GM19351 (cell line): Measurements from ENCODE around the gene PRLR.

Experiments used
- ATAC-seq: cut with Tn5 transposase; IDR thresholded peaks from one replicate; pipeline ENCODE4 v1.9.1; 2021; ENCODE audit warnings: mild to moderate bottlenecking, moderate library complexity; ENCODE audit not compliant: unreplicated experiment

PRLR gene

DNA sequence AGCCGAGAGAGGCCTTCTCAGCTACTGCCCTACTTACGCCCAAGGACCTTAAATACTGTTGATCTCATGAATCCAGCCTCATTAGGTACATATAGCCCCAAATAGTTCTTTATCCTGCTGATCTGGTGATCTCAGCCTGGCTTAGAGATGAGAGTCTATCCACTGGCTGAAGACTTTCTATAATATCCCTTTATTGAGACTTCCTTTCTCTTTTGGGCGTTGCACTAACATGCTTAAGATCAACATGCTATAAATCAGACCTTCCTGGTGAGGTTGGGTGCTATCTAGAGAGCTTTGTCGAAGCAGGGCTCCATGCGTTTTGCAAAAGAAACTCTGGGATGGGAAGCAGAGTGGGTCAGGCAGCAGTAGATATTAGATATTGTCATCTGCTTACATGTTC is 138.6 kb downstream of the PRLR start:
- no peak for ATAC-seq

DNA sequence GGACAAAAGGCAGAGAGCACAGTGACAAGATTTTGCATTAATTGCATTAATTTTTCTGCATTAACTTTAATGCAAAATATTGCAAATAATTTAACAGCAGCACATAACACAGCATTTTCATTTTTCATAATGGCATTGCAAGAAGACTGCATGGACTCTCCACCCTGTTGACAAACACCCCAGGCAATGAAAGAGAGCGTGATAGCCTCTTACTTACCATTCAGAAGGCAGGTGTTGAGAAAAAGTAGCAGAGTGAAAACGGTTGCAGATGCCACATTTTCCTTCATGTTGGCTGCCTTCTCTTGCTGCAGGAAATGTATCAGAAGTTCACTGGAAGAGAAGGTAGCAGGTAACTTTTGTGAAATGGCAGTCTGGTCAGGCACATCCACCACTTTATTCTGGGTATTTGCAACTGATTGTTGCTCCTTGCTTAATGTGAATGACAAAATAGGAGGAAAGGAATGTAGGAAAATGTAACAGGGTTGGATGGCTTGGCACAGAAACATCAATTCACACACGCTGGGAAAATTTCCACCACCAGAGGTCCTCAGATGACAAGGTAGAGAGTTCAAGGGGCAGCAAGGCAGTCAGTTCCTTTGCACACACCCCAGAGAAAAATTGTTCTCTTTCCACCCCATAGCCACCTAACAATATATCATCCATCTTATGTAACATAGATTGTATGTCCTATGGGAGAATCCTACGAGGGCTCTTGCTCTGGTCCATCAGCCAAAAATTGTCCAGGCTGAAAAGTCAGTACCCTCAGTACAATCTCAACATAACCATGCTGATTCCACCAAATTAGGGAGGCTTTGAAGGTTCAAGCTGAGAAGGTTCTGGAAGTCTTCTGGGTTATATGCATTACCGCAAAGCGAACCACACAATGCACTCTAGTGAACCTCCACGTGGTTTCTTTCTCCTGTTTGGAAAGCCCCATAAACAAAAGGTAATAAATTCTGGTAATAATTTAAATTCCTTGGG is 140.7 kb downstream of the PRLR start:
- peak; percentile 71 for ATAC-seq

DNA sequence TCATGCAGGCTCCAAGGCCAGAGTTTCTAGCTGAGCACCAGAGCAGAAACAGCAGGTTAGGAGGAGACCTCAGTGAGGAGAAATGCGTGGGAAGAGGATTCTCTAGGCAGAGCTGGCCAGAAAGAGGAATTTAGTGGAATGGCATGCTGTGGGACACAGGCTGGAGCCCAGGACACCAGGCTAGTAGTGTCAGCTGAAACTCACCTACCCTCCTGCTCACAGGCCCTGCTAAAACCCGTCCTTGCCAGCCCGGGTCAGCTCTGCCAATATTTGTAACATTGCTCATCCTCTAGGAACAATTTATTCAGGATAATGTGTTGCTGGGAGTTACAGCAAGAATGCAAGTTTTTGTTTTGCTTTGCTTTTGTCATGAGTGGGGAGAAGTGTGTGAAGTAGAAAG is 142.3 kb downstream of the PRLR start:
- ATAC-seq = no peak

DNA sequence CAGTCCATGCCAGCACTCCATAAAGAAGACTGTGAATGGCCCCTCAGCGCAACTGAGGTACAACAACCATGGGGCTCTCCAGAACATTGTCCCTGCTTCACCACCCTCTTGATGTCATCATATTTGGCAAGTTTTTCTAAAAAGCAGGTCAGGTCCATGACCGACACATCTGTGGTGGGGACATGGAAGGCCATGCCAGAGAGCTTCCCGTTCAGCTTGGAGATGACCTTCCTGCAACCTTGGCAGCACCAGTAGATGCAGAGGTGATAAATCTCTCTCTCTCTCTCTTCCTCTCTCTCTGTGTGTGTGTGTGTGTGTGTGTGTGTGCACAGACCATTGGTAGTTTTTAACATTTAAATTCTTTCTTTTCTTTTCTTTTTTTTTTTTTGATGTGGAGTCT is 147.1 kb downstream of the PRLR start:
- no peak for ATAC-seq

DNA sequence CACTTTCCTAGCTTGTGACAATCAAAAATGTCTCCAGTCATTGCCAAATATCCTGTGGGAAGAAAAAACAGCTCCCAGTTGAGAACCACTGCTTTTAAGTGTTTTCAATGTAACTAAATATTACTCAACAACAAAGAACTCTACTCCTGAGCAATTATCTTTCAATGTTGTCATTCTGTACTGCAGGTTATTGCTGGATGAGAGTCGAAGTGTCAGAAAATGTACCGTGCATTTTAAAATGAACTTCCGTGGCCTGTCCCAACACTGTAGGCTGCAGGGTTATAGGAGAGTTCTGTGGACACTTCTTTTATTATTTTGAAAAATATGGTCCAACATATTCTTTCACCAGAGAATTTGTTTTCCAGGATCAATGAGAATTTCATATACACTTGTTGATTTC is 147.8 kb downstream of the PRLR start:
- no peak for ATAC-seq

DNA sequence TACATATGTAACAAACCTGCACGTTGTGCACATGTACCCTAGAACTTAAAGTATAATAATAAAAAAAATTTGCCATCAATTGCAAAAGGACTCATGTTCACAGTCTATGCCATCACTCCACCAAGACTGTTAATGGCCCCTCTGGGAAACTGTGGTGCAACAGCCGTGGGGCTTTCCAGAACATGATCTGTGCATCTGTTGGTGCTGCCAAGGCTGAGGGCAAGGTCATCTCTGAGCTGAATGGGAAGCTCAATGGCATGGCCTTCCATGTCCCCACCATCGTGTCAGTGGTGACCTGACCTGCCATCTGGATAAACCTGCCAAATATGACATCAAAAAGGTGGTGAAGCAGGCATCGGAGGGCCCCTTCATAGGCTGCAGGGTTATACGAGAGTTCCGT is 149.2 kb downstream of the PRLR start:
- ATAC-seq = no peak

DNA sequence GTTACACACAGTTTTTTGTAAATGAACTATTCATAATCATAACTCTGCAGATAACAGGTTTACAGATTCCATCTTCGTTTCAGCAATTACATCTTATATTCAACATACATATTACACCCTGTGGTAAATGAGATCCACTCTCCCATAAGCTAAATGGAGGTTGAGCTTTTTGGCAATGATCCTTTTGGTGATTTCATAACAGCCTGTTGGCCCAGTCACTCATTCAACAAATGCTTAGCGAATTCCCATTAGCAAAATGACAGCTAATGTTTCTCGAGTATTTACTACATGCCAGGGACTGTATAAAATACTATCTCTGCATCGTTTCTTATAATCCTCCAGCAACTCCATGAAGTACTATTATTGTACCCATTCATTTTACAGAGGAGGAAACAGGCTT is 157.1 kb downstream of the PRLR start:
- ATAC-seq = no peak

DNA sequence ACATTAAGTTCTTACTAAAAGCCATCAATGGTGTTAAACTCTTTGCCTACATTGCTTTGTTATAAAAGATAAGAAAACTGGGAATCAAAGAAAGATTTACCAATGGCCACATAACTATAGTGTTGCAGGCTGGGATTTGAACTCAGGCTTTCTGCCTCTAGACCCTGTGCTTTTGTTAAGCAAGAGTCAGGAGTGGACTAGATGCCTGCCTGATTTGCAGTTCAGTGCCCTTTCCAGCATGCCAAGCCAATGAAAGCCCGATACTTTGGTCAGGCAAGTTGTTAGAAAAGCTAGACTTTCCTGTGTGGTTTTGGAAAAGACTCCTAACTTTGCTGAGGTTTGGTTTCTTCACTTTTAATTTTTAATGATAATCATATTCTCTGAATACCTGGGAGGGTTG is 161.1 kb downstream of the PRLR start:
- ATAC-seq = no peak

DNA sequence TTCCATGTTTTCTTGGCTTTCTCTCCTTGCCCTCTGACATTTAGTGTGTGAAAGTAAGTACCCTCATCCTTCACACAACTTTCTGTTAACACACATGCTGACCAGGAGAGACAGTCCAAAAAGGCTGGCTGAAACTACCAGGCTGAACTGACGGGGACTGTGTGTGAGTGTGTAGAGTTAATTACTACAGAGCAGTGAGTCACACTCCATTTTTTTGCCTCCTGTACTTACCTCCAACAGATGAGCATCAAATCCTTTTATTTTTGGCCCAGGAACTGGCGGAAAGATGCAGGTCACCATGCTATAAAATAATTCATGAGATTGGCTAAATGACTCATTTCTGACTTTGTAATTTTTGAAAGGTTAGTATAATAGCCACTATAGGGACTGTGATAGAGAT is 162.3 kb downstream of the PRLR start:
- no peak for ATAC-seq

DNA sequence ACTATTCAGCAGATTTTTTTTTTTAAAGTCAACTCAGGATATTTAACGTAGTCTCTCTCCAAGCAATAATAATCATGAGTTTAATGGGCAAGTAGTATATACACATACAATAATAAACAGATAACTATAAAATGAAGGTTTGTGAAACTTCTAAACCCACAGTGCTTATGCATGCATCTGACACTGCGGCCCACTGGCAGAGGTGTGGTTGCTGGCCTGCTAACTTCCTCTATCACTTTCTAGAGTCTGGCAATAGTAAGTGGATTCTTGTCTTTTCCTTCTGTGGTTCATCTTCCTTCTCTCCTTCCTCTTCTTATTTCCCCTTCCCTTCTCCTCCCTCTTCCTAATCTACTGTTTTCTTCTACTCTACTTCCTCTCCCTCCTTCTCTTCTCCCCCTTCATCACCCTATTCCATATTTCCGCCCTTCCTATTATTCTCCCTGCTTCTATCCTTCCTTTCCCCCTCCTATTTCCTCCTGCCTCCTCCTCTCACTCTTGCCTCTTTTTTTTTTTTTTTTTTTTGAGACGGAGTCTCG is 164.0 kb downstream of the PRLR start:
- peak; percentile 77 for ATAC-seq

DNA sequence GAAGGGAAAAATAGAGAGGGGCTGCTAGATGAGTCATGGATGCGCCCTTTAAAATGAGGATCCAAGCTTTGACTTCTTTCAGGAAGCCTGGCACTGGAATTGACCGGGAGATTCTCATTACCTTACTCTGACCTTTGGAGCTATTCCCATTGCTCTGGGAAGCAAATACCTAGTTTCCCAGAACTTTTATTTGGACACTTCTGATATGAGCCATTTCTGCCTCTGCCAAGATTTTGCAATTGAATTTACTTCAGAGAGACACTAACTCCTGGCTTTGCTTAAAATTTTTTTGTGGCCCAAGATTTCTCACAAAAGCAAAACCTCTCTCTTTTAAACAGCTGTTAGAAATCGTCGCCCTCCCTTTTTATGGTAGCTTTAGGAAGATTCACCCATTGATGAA is 166.9 kb downstream of the PRLR start:
- ATAC-seq = no peak

DNA sequence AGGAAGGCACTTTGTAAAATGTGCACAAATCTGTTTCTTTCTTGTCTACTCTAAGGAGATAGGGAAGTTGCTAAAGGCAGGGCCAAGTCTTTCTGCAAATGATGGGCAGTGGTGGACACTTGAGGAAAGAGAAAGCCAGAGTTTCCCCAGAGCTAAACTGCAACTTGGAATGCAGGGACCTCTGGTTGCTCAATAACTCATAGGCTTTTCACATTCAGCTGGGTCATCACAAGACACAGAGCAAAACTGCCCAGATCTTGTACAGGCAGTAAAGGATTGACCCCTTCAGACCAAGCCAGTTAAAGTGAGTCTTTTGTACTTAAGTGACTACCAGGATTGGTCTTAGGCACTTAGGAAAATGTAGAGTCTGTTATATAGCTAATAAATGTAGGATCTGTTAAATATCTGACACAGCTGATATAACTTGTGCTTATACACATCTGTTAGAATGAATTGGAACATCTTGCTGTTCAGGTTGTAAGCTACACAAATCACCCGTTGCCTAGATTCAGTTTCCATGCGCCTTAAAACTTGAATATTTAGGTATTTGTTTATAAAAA is 169.0 kb downstream of the PRLR start:
- ATAC-seq = no peak

DNA sequence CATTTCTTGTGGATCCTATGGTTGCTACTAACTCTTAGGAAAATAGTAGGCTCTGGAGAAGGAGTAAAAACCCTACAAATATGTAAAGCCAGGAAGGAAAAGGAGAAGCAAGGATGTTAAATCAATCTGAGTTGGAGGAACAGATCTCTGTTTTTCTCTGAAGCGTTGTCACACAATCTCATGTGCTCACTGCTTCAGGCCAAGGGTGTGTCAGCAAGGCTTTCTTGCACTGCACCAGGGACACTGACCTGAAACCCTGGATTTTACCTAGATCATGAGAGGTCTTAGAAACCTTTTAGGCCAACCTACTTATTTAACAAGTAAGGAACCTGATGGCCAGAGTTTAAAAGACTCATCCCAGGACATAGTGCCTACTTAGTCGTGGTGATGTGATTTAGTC is 170.1 kb downstream of the PRLR start:
- no peak for ATAC-seq

DNA sequence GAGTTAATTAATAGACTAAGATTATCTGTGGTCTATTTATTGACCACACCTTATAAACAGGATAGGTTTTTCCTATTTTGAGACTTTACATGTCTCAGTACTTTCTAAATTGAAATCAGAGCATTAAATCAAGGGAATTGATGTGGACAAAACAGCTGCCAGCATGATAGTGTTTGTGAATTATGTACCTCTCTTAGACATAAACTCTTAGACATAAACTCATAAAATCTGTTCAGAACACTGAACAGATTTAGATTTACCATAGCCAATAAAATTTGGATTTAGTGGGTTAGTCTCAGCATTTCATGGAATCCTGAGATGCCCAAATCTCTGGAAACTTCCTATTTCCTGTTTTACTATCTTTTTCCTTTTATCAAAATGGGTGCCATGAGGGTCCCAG is 171.0 kb downstream of the PRLR start:
- ATAC-seq = no peak

DNA sequence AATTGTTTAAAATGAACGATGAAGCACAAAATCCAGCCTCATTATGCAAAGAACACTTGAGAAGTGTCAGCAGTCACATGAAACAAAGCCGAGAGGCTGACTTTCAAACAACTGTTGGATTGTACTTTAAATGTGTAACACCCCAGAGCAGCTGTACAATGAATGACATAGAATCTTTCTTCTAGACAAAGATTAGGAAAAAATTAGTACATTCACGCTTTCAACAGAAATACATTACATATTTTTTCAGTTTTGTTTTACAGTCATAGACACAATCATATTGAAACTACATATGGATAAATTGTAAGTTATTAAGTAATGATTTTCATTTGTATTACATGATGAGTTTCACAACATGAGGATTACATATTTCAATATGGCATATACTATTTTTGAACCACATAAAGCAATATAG is 171.9 kb downstream of the PRLR start:
- ATAC-seq = peak; percentile 80

DNA sequence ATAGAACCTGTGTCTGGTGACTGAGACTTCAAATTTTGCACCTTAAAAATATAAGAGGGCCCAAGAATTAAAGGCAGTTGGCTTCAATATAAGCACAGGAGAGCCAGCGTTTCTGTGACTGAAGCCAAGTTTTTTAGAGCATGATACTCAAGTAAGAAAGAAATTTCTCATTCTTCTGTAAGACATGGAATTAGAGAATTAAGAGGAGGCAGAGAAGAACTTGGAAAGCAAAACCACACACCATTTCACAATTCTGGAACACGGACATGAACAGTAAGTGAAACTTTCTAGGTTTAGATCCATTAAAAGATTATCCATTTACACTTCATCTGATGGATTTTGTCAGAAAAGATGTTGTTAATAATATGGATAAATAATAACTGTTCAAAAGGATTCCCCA is 173.6 kb downstream of the PRLR start:
- ATAC-seq = no peak

DNA sequence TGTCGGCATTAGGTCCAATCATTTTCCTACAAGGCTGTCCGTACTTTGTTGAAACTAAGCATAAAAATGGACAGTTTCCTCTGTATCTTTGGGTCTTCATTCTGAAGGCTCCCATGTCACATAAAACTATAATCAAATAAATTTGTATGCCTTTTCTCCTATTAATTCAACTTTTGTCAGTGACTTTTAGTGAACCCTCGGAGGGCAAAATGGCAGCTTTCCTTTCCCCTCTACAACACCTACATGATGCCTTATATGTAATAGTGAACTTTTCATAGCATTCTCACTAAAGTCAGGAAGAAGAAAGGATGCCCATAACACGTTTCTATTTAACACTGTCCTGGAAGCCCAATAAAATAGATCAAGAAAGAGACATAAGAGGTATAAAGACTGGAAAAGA is 177.4 kb downstream of the PRLR start:
- no peak for ATAC-seq

DNA sequence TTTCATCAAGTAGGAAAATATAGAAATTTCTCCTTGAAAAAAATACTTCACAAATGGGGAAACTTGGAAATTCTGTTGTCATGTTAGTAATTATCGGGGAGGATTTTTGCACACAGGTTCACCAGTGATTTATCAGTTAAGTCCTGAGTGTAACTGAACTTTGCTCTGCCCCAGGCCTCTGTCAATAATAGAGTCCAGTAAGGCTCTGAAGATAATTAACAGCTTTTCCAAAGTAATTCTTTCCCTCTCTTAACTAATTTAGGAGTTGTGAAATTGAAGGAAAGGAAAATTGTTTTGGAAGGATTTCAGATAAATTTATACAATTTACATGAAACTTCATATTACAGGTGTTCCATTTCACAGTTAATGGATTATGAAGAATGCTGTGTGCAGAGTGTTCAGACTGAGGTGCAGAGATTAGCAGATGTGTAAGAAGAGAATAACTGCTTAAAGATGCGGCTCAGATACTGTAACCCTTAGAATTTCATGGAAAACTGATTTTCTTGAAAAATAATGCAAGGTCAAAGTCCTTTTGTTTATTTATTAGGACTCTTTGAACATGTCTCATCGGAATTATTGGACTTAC is 179.7 kb downstream of the PRLR start:
- ATAC-seq = no peak

DNA sequence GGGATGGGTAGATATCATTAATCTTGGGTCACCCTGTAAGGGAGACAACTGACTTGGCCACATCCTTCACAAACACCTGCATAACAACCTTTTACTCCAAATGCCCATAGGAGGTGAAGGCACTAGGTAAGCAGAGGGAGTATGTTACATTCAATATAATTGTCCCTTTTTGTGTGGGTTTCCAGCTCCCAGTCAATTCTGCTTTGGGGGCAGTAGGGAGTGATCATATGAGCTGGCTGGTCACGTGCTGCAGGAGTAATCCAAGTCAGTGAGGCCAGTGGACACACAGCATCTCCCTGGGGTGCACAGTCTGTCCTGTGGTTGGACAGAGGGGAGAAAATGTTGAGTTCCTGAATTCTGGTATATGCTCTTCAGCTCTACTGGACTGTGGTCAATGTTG is 181.4 kb downstream of the PRLR start:
- no peak for ATAC-seq

DNA sequence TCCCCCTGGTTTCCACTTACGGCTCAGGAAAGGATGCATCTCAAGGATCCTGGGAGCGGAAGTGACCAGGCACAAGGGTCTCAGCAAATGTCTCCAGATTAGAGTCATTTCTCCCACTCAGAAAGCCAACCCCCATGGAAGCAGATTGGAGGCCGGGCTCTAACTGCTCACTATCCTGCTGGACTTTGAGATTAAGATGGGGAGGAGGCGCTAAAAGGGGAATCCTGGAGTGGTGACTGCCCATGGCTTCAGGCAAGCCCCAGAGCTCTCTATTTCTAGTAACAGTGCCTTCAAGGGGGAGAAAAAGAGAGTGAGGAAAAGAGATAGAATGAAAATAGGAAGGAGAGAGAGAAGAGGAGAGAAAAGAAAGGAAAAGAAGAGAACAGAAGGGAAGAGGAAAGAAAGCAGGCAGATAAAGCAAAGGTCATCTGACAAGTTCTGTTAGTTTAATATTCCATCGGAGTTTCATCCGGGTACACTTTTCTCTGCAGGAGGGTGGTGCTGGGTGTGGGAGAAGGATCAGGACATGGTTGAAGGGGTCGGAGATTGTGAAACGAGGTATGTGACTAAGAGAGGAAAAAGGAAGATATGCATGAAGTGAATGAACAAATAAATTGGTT is 182.4 kb downstream of the PRLR start, which contains the start of gene AGXT2:
TSS of gene AGXT2 (minus strand) at position 165 of the 620 bp plus-strand sequence. CDS start at position 108, 57 bp downstream.
- ATAC-seq = no peak

DNA sequence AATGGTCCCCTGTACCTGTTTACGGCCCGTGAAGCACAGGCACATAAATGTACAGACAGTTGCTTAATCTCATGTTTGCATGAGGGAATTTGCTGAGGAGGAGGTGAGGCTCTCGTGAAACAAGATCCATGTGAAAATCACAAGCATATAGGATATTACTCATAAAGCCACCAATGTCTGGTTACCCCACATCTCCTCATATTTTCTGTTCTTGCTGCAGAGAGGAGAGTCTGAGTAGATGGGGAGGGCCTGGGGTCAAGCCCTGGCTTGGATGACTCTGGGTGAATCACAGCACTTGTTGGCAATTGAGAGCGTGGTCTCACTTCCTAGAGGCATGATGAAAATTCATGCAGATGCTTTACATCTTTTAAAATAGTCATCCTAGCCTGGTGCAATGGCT is 183.5 kb downstream of the PRLR start:
- ATAC-seq = no peak
